ENCODE results near the gene CACNA1C.

CACNA1C gene

DNA sequence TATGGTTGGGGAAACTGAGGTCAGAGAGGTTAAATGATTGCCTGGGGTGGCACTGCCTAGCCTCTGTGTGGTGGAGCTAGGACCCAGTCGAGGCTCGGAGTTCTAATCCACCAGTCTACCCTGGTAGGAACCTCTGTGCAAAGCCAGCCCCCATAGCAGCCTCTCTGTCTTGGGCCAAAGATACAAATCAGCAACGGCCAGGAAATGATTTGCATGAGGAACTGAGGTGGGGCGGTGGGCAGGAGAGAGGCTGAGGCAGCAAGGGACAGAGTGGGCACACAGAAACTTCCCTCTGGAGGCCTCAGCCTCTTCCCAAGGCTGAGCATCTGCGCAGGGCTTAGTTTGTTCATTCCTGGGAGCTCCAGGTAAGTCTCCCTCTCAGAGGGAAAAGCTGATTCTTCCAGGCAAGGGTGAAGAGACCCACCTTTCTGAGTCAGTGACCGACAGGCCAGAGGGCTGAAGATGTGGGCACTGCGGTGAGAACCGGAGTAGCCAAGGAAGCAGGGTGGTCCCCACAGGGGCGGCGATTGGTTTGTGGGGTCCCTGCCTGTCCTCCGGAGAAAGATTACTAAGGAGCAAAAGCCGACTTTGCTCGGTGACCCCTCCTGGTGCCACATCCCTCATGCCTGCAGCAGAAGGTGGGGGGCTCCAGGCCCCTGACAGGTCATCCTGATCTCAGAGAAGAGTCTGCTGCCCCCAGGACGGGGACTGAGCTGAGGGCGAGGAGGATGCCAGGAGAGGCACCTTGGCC, 134.6 kb downstream of the CACNA1C start:
- no peak for TF ChIP-seq EZH2 (IDR thresholded peaks at IDR 0.05; ENCODE audit: borderline replicate concordance, low read depth, low read length, severe bottlenecking)
- TF ChIP-seq, protein P1, sequence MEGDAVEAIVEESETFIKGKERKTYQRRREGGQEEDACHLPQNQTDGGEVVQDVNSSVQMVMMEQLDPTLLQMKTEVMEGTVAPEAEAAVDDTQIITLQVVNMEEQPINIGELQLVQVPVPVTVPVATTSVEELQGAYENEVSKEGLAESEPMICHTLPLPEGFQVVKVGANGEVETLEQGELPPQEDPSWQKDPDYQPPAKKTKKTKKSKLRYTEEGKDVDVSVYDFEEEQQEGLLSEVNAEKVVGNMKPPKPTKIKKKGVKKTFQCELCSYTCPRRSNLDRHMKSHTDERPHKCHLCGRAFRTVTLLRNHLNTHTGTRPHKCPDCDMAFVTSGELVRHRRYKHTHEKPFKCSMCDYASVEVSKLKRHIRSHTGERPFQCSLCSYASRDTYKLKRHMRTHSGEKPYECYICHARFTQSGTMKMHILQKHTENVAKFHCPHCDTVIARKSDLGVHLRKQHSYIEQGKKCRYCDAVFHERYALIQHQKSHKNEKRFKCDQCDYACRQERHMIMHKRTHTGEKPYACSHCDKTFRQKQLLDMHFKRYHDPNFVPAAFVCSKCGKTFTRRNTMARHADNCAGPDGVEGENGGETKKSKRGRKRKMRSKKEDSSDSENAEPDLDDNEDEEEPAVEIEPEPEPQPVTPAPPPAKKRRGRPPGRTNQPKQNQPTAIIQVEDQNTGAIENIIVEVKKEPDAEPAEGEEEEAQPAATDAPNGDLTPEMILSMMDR (IDR thresholded peaks at IDR 0.05; ENCODE audit: borderline replicate concordance, extremely low read depth, low read length, poor library complexity, severe bottlenecking): no peak
- no peak overlapping the region for H3K27ac ChIP-seq (ENCODE audit: low read length)
- no peaks in the 10 kb centered on the region for H3K36me3 ChIP-seq (ENCODE audit: insufficient read depth, low read length)
- no peak overlapping the region for H2AFZ ChIP-seq (ENCODE audit: low read depth, low read length)
- H3K79me2 ChIP-seq (ENCODE audit: insufficient read depth, low read length): no peaks in the 10 kb centered on the region
- ATAC-seq (ENCODE audit: insufficient read depth, low read depth) (no peak), DNase-seq (no peak)
- no peak overlapping the region for H3K4me3 ChIP-seq (ENCODE audit: low read depth in 1 of 2, low read length in 2 of 2)
- no peaks in the 10 kb centered on the region for H3K9me3 ChIP-seq (ENCODE audit: insufficient read depth, low read length, severe bottlenecking)
- H3K9ac ChIP-seq (ENCODE audit: low read depth, low read length): no peak overlapping the region
- peaks cover 5% of the 10 kb centered on the region; the same call in 1 of the 2 replicates for H4K20me1 ChIP-seq (ENCODE audit: insufficient read depth, low read length)
- no peak overlapping the region for H3K4me2 ChIP-seq (ENCODE audit: insufficient read depth, low read length)
- no peaks in the 10 kb centered on the region for H3K4me1 ChIP-seq (ENCODE audit: insufficient read depth, low read length)
- H3K27me3 ChIP-seq (ENCODE audit: insufficient read depth, low read length, poor library complexity): peaks cover 13% of the 10 kb centered on the region

DNA sequence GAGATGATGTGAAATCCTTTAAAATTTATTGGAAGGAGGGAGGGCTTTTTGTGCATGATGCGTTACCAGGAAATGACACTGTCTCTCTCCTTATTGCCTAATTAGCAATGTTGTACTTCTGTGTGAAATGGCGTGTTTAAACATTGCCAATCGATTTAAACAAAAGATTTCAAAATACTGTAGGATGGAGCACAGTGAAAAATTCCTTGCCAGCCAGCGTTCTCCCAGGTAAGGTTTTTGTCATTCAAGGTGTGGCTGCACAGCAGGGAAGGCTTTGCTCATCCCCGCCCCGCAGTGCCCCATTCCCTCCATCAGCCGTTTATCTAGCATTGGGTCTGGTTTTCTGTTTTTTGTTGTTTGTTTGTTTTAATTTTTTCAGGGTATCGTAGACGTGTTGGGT, 137.3 kb downstream of the CACNA1C start:
- DNase-seq (no peak), ATAC-seq (ENCODE audit: insufficient read depth, low read depth) (no peak)
- Histone ChIP-seq H3K4me3 (ENCODE audit: low read depth in 1 of 2, low read length in 2 of 2) (no peak overlapping the region), H3K4me1 (ENCODE audit: insufficient read depth, low read length) (no peaks in the 10 kb centered on the region), H3K79me2 (ENCODE audit: insufficient read depth, low read length) (no peaks in the 10 kb centered on the region), H3K36me3 (ENCODE audit: insufficient read depth, low read length) (no peaks in the 10 kb centered on the region), H3K9ac (ENCODE audit: low read depth, low read length) (no peak overlapping the region), H4K20me1 (ENCODE audit: insufficient read depth, low read length) (peaks cover 5% of the 10 kb centered on the region; the same call in 1 of the 2 replicates), H3K27me3 (ENCODE audit: insufficient read depth, low read length, poor library complexity) (peaks cover 5% of the 10 kb centered on the region), H3K9me3 (ENCODE audit: insufficient read depth, low read length, severe bottlenecking) (no peaks in the 10 kb centered on the region), H2AFZ (ENCODE audit: low read depth, low read length) (no peak overlapping the region), H3K4me2 (ENCODE audit: insufficient read depth, low read length) (no peak overlapping the region), H3K27ac (ENCODE audit: low read length) (no peak overlapping the region)
- TF ChIP-seq, protein P1 (IDR thresholded peaks at IDR 0.05; ENCODE audit: borderline replicate concordance, extremely low read depth, low read length, poor library complexity, severe bottlenecking): no peak
- TF ChIP-seq EZH2 (IDR thresholded peaks at IDR 0.05; ENCODE audit: borderline replicate concordance, low read depth, low read length, severe bottlenecking): no peak

DNA sequence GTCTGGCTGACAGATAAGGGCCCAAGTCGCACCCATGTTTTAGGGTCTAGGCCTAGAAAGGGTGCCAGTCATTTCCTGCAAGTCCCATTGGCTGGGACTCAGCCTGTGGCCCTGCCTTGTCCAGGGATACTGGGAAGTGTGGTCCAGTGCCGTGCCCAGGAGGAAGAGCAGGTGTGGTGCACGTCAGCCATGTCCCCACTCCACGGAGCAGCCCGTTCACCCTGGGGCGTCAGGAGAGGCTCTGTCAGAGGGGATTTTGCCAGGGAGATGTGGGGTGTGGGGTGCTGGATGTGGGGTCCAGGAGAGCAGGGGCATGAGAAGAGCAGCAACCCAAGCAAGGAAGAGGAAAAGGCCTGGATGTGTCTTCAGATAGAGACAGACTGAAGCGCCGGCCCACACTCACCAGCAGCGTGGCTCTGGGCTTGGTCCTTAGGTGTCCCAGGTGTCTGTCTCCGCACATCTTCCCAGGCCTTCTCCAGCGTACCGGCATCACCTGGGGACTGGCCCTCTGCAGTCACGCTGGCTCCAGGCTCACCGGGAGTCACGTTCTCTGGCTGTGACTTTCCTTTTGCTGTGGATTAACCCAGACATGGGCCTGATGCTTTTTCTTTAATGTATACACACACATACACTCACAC, 138.2 kb downstream of the CACNA1C start:
- H3K9ac ChIP-seq (ENCODE audit: low read depth, low read length): no peak overlapping the region
- no peaks in the 10 kb centered on the region for H3K36me3 ChIP-seq (ENCODE audit: insufficient read depth, low read length)
- H2AFZ ChIP-seq (ENCODE audit: low read depth, low read length): no peak overlapping the region
- H3K79me2 ChIP-seq (ENCODE audit: insufficient read depth, low read length): no peaks in the 10 kb centered on the region
- no peak overlapping the region for H3K4me3 ChIP-seq (ENCODE audit: low read depth in 1 of 2, low read length in 2 of 2)
- no peaks in the 10 kb centered on the region for H3K4me1 ChIP-seq (ENCODE audit: insufficient read depth, low read length)
- peaks cover 5% of the 10 kb centered on the region; the same call in 1 of the 2 replicates for H4K20me1 ChIP-seq (ENCODE audit: insufficient read depth, low read length)
- no peak overlapping the region for H3K27ac ChIP-seq (ENCODE audit: low read length)
- ATAC-seq (ENCODE audit: insufficient read depth, low read depth): no peak
- no peak overlapping the region for H3K4me2 ChIP-seq (ENCODE audit: insufficient read depth, low read length)
- no peaks in the 10 kb centered on the region for H3K9me3 ChIP-seq (ENCODE audit: insufficient read depth, low read length, severe bottlenecking)
- DNase-seq: no peak
- no peak for TF ChIP-seq EZH2 (IDR thresholded peaks at IDR 0.05; ENCODE audit: borderline replicate concordance, low read depth, low read length, severe bottlenecking)
- TF ChIP-seq, protein P1 (IDR thresholded peaks at IDR 0.05; ENCODE audit: borderline replicate concordance, extremely low read depth, low read length, poor library complexity, severe bottlenecking): no peak
- peaks cover 10% of the 10 kb centered on the region for H3K27me3 ChIP-seq (ENCODE audit: insufficient read depth, low read length, poor library complexity)

Data from DND-41 (cell line).